Stimulated activated naive CD4-positive, alpha-beta T cell treated with Interleukin-2 at 50 U/mL for 16 hours (primary cell): ENCODE measurements around the gene RPS28.
"Not testable (repeated sequence)": the region's sequence is repeated elsewhere in the genome, so short reads cannot be mapped to it uniquely, and the experiment has no call there.

Experiments used
- DNase-seq: peaks from one replicate; lab custom pipeline; 2025; lab: John Stamatoyannopoulos, UW

Gene RPS28

GRCh38 chr19:8342684-8343482, 21.6 kb downstream of the RPS28 start, which contains the start of gene KANK3:
TSS of gene KANK3 (minus strand) at chr19:8343262. CDS start at chr19:8337828, 5,434 bp downstream.
- DNase-seq, result peak; percentile 92

GRCh38 chr19:8343483-8343844, 22.2 kb downstream of the RPS28 start:
- DNase-seq, result no peak

- DNase-seq, result not testable (repeated sequence)
Observed at GRCh38 chr19:8349629-8350372, 28.5 kb downstream of the RPS28 start.

- DNase-seq, result no peak
Observed at GRCh38 chr19:8352134-8352827, 31.0 kb downstream of the RPS28 start.

GRCh38 chr19:8352845-8353244, 31.5 kb downstream of the RPS28 start:
- not testable (repeated sequence) for DNase-seq

- no peak for DNase-seq
Observed at GRCh38 chr19:8355631-8356402, 34.5 kb downstream of the RPS28 start.

- no peak for DNase-seq
Observed at GRCh38 chr19:8357007-8357521, 35.8 kb downstream of the RPS28 start.

- no peak for DNase-seq
Observed at GRCh38 chr19:8358948-8359347, 37.7 kb downstream of the RPS28 start.

- DNase-seq, result no peak
Observed at GRCh38 chr19:8360196-8360595, 38.9 kb downstream of the RPS28 start.

- no peak for DNase-seq
Observed at GRCh38 chr19:8361921-8362793, 40.9 kb downstream of the RPS28 start.

- DNase-seq, result peak; percentile 63
Observed at GRCh38 chr19:8363803-8364771, 42.8 kb downstream of the RPS28 start, which contains the start of gene ANGPTL4. TSS of gene ANGPTL4 (plus strand) at chr19:8364155. CDS start at chr19:8364322, 167 bp downstream.

- DNase-seq, result no peak
Observed at GRCh38 chr19:8366121-8366581, 44.9 kb downstream of the RPS28 start.

GRCh38 chr19:8366961-8367326, 45.6 kb downstream of the RPS28 start:
- DNase-seq, result no peak

GRCh38 chr19:8367327-8368001, 46.2 kb downstream of the RPS28 start:
- no peak for DNase-seq

GRCh38 chr19:8370176-8371010, 49.1 kb downstream of the RPS28 start:
- DNase-seq, result no peak

- no peak for DNase-seq
Observed at GRCh38 chr19:8371011-8371804, 49.9 kb downstream of the RPS28 start.
